ENCODE data around the gene DCST1.

- TF ChIP-seq POLR2A (IDR thresholded peaks at IDR 0.05; ENCODE audit: low read length), result no peak
- no peak for TF ChIP-seq GATA1 (IDR thresholded peaks at IDR 0.05; ENCODE audit: low read depth, low read length)
These were observed 27.1 kb downstream of the DCST1 start for GRCh38 chr1:155060736-155061135.

Measured in erythroblast (primary cell).